Testis (tissue), 3 donors: Measurements from ENCODE around the gene TTC27. TPM values are rescaled to one million over a fixed set of nuclear protein-coding genes. Genes with fewer than 3 reads are reported as not detected.

Experiments used
- DNase-seq: peaks from one replicate; pipeline ENCODE4 v3.0.0-alpha.2; 2019
- H3K27ac ChIP-seq, 2 donors: fragments of 200-600 bp; sonication (generic); one replicate each; pipeline ENCODE4 v1.5.1; 2019
- H3K27me3 ChIP-seq: fragments of 200-600 bp; sonication (generic); one replicate; pipeline ENCODE4 v1.5.1; 2019
- H3K36me3 ChIP-seq: fragments of 200-600 bp; sonication (generic); one replicate; pipeline ENCODE4 v1.5.1; 2017; ENCODE audit warnings: low read depth; ENCODE audit errors: missing control alignments
- H3K4me1 ChIP-seq: fragments of 200-600 bp; sonication (generic); one replicate; pipeline ENCODE4 v1.5.1; 2019
- H3K4me3 ChIP-seq, 2 donors: fragments of 200-600 bp; sonication (generic); one replicate each; pipeline ENCODE4 v1.5.1; 2017 to 2019
- H3K9me3 ChIP-seq: fragments of 200-600 bp; sonication (generic); one replicate; pipeline ENCODE4 v1.5.1; 2017
- CTCF ChIP-seq, 3 experiments: fragments of 450-650 bp in 2 of 3; fragments of 200-600 bp in 1 of 3; sonication (generic) in 1 of 3; IDR thresholded peaks; one replicate each; pipeline ENCODE4 v1.5.1; 2016 to 2019; ENCODE audit warnings: antibody characterized with exemption in 3 of 3, mild to moderate bottlenecking in 2 of 3, moderate library complexity in 1 of 3
- POLR2A ChIP-seq: fragments of 450-650 bp; IDR thresholded peaks from one replicate; pipeline ENCODE4 v1.6.1; 2017; ENCODE audit warnings: antibody characterized with exemption, mild to moderate bottlenecking, moderate library complexity
- WGBS, 2 donors: methylation state at CpG; one replicate each; pipeline ENCODE4 v1.1.5; 2018; 5-methylcytosine and 5-hydroxymethylcytosine counted together
- intact Hi-C: fragments of 100-400 bp; cut with DNase I; formaldehyde crosslinking; loops from one replicate; pipeline ENCODE4 v1.15.1; 2023; ENCODE audit warnings: low total_unique reads
- polyA plus RNA-seq: library from polyadenylated mRNA; stranded (reverse); fragments of 350-450 nt; fragmentation: Illumina TruSeq; extraction: RNeasy Lipid Tissue Mini Kit (QIAGEN cat#74804); gene quantifications from one replicate; pipeline ENCODE4 v1.2.3, GENCODE V29; 2014; ENCODE audit warnings: low read depth, low replicate concordance; ENCODE audit not compliant: insufficient read depth
- total RNA-seq, 2 donors: library from RNA; depleted of rRNA; stranded (reverse); fragments of >200 nt; gene quantifications; one replicate each; pipeline ENCODE4 v1.2.3, GENCODE V29; 2016

Gene TTC27
- total and polyA plus RNA-seq, 3 donors from 2014 or later = 21.6 to 32.9 (median 26.7) TPM

DNA sequence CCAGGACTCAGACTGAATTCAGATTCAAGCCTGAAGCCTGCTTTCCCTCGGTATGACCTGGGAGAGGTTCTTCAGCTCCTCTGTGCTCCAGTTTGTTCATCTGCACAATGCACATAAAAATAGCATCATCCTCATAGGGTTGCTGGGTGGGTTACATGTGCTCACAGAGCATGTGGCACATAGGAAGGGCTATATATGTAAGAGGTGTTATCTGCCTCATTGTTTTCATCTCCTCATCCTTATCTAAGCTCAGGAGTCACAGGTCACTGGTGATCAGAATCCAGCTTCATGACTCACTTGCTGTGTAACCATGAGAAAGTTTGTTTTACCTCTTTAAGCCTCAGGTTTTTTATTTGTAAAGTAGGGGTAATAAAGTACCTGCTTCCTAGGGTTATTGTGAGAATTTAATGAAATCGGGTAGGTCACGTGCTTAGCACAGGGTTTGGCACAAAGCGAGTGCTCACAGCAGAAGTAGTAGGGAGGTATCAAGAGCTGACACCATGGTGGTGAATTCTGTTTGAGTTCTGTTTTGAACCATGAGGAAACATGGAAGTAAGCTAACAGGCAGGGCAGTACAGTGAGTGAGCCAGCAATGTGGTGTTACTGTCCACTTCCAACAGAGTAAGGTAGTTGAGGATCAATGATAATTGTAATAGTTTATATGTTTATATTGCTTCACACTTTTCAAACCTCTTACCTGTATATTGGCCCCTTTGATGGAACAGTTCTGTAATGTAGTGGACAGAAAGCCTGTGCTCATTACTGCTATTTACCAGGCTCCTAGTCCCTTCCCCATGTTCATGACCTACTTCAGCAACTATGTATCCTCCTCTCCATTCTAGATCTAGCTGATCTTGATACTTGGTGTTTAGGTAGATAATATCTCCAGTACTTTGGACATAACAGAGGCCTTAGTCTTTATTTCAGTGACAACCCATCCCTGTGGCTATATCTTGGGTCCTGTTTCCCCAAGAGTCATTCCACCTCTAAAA, 177.6 kb downstream of the TTC27 start:
- no peak for DNase-seq
- TF ChIP-seq POLR2A (no peak), CTCF (IDR thresholded peaks at IDR 0.05) (no peak)
- no peaks in the 10 kb centered on the region for H3K27me3 ChIP-seq
- intact Hi-C loops = no loop called here
- no peaks in the 10 kb centered on the region for H3K9me3 ChIP-seq
- H3K4me3 ChIP-seq = no peak overlapping the region
- no peaks in the 10 kb centered on the region for H3K36me3 ChIP-seq
- H3K27ac ChIP-seq = no peak overlapping the region
- 83 to 85% methylated on average over 4 of the region's 4 CpGs for WGBS, 2 donors
- no peaks in the 10 kb centered on the region for H3K4me1 ChIP-seq

DNA sequence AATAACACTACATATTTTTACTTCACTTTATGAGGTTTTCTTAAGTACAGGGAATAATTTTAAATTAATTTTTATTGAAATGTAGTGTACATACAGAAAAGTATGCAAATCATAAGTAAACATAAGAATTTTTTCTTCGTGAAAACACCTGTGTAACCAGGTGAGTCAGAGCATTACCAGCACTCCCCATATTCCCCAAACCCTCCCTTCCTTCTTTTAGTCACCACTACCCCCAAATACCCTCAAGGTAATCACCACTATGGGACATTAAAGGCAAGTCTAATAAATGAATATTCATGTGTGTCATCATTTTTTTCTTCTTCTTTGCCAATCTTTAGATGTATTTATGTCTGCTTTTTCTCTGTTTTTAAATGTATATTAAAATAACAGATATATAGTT, 179.0 kb downstream of the TTC27 start:
- TF ChIP-seq CTCF (IDR thresholded peaks at IDR 0.05) (no peak), POLR2A (no peak)
- 89 to 94% methylated on average over 1 of the region's 1 CpG for WGBS, 2 donors
- H3K36me3 ChIP-seq = no peaks in the 10 kb centered on the region
- no peaks in the 10 kb centered on the region for H3K4me1 ChIP-seq
- H3K9me3 ChIP-seq = no peaks in the 10 kb centered on the region
- H3K4me3 ChIP-seq = no peak overlapping the region
- intact Hi-C loops = no loop called here
- H3K27me3 ChIP-seq = no peaks in the 10 kb centered on the region
- DNase-seq = no peak
- no peak overlapping the region for H3K27ac ChIP-seq

DNA sequence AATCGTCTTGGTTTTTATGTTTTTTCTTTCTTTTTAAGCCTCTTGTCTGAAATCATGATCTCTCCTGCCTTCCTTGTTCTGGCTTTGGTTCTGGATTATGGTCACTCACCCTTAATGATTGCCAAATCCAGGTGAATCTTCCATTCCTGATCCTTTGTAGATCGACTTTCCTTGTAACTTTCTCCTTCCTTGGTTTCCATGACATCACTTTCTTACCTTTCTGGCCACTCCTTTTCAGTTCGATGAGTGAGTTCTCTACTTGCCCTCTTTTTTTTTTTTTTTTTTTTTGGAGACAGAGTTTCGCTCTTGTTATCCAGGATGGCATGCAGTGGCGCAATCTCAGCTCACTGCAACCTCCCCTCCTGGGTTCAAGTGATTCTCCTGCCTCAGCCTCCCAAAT, 179.8 kb downstream of the TTC27 start:
- no peak for TF ChIP-seq POLR2A
- no peak for TF ChIP-seq CTCF (IDR thresholded peaks at IDR 0.05)
- Histone ChIP-seq H3K27me3 (no peaks in the 10 kb centered on the region), H3K4me3 (no peak overlapping the region), H3K9me3 (no peaks in the 10 kb centered on the region), H3K4me1 (no peaks in the 10 kb centered on the region), H3K36me3 (no peaks in the 10 kb centered on the region), H3K27ac (no peak overlapping the region)
- 89 to 90% methylated on average over 5 of the region's 5 CpGs for WGBS, 2 donors
- no peak for DNase-seq
- intact Hi-C loops = no loop called here

GRCh38 chr2:32810909-32811495, 183.2 kb downstream of the TTC27 start:
- Histone ChIP-seq H3K27ac (no peak overlapping the region), H3K4me1 (no peaks in the 10 kb centered on the region), H3K4me3 (no peak overlapping the region), H3K9me3 (no peaks in the 10 kb centered on the region), H3K27me3 (no peaks in the 10 kb centered on the region), H3K36me3 (no peaks in the 10 kb centered on the region)
- WGBS, 2 donors = 68 to 83% methylated on average over 4 of the region's 4 CpGs
- intact Hi-C loops = no loop called here
- DNase-seq = no peak
- TF ChIP-seq CTCF (IDR thresholded peaks at IDR 0.05) (no peak), POLR2A (no peak)
